Immature natural killer cell (primary cell): ENCODE measurements around the gene SMAP1. TPM values are rescaled to one million over a fixed set of nuclear protein-coding genes. Genes with fewer than 3 reads are reported as not detected.
A peak's percentile ranks its signal among the peaks of the same experiment; 100 is the strongest.

ENCODE experiments used
- DNase-seq, 3 donors: peaks; one replicate each; pipeline ENCODE4 v3.0.0; 2022; ENCODE audit warnings: mixed read lengths in 1 of 3
- H3K27ac Mint-ChIP-seq, 6 donors: one replicate each; pipeline ENCODE4 v1.8.0; 2020; ENCODE audit warnings: mixed read lengths in 6 of 6, mild to moderate bottlenecking in 5 of 6, inconsistent platforms in 4 of 6, moderate library complexity in 3 of 6
- H3K27me3 Mint-ChIP-seq, 3 donors: one replicate each; pipeline ENCODE4 v1.8.0; 2020 to 2021; ENCODE audit warnings: low read depth in 3 of 3, mild to moderate bottlenecking in 3 of 3, mixed read lengths in 3 of 3, moderate library complexity in 3 of 3, inconsistent platforms in 1 of 3
- H3K36me3 Mint-ChIP-seq, 3 donors: one replicate each; pipeline ENCODE4 v1.8.0; 2020; ENCODE audit warnings: mixed read lengths in 3 of 3, inconsistent platforms in 2 of 3, mild to moderate bottlenecking in 2 of 3
- H3K4me1 Mint-ChIP-seq, 2 donors: one replicate each; pipeline ENCODE4 v1.8.0; 2020; ENCODE audit warnings: inconsistent platforms in 2 of 2, mild to moderate bottlenecking in 2 of 2, mixed read lengths in 2 of 2, moderate library complexity in 1 of 2
- H3K4me3 Mint-ChIP-seq, 5 donors: one replicate each; pipeline ENCODE4 v1.8.0; 2020; ENCODE audit warnings: mild to moderate bottlenecking in 5 of 5, mixed read lengths in 5 of 5, inconsistent platforms in 3 of 5, moderate library complexity in 3 of 5
- H3K9me3 Mint-ChIP-seq, 6 donors: one replicate each; pipeline ENCODE4 v1.8.0; 2020; ENCODE audit warnings: mild to moderate bottlenecking in 6 of 6, mixed read lengths in 6 of 6, inconsistent platforms in 4 of 6, moderate library complexity in 3 of 6
- polyA plus RNA-seq, 3 donors: library from polyadenylated mRNA; unstranded; fragments of 300-500 nt; fragmentation: Illumina TruSeq; gene quantifications; one replicate each; pipeline ENCODE4 v1.2.3, GENCODE V29; 2021

The SMAP1 gene
- polyA plus RNA-seq, result 10 to 100 TPM; 20.3 to 34.0 (median 20.6) TPM

DNA sequence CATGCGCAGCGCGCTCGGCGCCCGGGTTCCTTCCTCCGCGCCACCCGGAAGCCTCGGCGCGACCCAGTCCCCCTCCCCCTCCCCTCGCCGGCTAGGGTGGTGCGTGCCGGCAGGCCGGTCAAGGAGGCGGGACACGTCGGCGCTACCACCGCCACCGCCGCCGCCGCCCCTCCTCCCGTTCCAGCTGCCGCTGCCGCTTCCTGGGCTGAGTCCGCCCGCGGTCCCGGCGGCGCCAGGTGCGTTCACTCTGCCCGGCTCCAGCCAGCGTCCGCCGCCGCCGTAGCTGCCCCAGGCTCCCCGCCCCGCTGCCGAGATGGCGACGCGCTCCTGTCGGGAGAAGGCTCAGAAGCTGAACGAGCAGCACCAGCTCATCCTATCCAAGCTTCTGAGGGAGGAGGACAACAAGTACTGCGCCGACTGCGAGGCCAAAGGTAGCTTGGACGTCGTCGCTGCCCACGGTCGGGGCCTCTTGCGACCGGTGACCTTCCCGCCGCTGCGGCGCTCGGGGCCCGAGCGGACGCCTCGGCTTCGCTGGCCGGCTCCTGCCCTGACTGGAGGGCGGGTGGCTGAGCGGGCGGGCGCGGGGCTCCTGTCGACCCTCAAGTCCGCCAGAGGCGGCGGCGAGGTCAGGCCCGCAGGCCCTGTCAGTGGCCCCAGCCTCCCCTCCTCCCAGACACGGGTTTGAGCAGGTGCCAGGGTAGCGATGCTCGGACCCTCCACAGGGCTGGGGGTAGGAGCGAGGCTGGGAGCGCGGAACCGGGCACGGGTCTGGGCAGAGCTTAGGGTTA, at the start of gene SMAP1:
Gene SMAP1, plus strand, starts transcription at position 173 of the 788 bp plus-strand sequence. Its CDS starts 141 bp downstream, at position 314.
- Mint-ChIP-seq H3K4me1 (peaks cover 45 to 59% of the 10 kb centered on the region in 2 donors), H3K36me3 (peaks cover 0 to 4% (median 0%) of the 10 kb centered on the region in 3 donors), H3K27ac (peak within 1 kb of the TSS; percentile 83 to 97 (median 94))

GRCh38 chr6:70620746-70621145, 46.9 kb upstream of the SMAP1 start:
- DNase-seq, result no peak
- no peak overlapping the region for H3K27ac Mint-ChIP-seq
- H3K27me3 Mint-ChIP-seq, result peaks cover 0 to 8% (median 4%) of the 10 kb centered on the region in 3 donors
- no peaks in the 10 kb centered on the region for H3K36me3 Mint-ChIP-seq
- no peak overlapping the region for H3K4me3 Mint-ChIP-seq
- no peaks in the 10 kb centered on the region for H3K4me1 Mint-ChIP-seq
- H3K9me3 Mint-ChIP-seq, result no peaks in the 10 kb centered on the region

More for the DNA sequence above, at the start of gene SMAP1:
- DNase-seq, result peak; percentile 93 to 95 (median 94)
- peak within 1 kb of the TSS; percentile 86 to 91 (median 88) for H3K4me3 Mint-ChIP-seq
- H3K9me3 Mint-ChIP-seq, result no peaks in the 10 kb centered on the region
- peaks cover 5 to 14% (median 7%) of the 10 kb centered on the region in 3 donors for H3K27me3 Mint-ChIP-seq

DNA sequence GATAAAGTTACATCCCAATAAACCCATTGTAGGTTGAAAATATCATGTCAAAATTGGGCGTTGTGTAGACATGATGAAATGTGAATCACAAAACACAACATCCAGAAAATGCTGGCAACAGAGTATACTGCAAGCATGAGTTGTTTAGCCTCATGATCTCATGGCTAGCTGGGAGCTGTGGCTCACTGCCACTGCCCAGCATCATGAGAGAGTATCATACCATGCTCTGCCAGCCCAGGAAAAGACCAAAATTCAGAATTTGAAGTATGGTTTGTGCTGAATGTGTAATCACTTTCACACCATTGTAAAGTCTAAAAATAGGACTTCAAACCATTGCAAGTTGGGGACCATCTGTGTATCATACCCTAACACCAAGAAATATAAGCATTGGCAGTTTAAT, 45.2 kb upstream of the SMAP1 start:
- peaks cover 0 to 8% (median 0%) of the 10 kb centered on the region in 3 donors for H3K27me3 Mint-ChIP-seq
- H3K36me3 Mint-ChIP-seq, result no peaks in the 10 kb centered on the region
- no peaks in the 10 kb centered on the region for H3K4me1 Mint-ChIP-seq
- DNase-seq, result no peak
- no peak overlapping the region for H3K4me3 Mint-ChIP-seq
- H3K27ac Mint-ChIP-seq, result no peak overlapping the region
- no peaks in the 10 kb centered on the region for H3K9me3 Mint-ChIP-seq

GRCh38 chr6:70625436-70625835, 42.2 kb upstream of the SMAP1 start:
- Mint-ChIP-seq H3K27me3 (peaks cover 0 to 8% (median 0%) of the 10 kb centered on the region in 3 donors), H3K36me3 (no peaks in the 10 kb centered on the region), H3K4me3 (no peak overlapping the region), H3K27ac (no peak overlapping the region), H3K9me3 (no peaks in the 10 kb centered on the region), H3K4me1 (no peaks in the 10 kb centered on the region)
- DNase-seq, result no peak

DNA sequence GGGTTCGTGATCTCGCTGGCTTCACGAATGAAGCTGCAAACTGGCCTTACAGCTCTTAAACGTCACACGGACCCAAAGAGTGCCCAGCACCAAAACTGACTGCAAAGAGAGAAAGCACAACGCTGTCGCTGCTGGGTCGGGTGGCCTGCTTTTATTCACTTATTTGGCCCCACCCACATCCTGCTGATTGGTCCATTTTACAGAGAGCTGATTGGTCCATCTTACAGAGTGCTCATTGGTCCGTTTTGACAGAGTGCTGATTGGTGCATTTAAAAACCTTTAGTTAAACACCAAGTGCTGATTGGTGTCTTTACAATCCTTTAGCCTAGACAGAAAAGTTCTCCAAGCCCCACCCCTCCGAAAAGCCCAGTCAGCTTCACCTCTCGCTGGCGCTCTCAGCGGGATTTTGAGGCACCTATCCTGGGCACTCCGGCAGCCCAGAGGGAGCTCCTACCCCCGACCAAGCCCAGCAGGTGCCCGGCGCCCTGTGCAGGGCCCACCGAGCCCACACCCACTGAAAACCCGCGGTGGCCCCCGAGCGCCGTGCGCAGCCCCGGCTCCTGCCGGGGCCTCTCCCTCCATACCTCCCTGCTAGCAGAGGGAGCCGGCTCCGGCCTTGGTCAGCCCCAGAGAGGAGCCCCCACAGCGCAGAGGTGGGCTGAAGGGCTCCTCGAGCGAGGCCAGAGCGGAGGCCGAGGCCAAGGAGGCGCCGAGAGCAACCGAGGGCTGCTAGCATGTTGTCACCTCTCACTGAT, 40.0 kb upstream of the SMAP1 start:
- Mint-ChIP-seq H3K27me3 (peaks cover 0 to 1% (median 0%) of the 10 kb centered on the region in 3 donors), H3K4me1 (no peaks in the 10 kb centered on the region), H3K9me3 (no peaks in the 10 kb centered on the region), H3K4me3 (no peak overlapping the region), H3K36me3 (no peaks in the 10 kb centered on the region), H3K27ac (no peak overlapping the region)
- DNase-seq, result no peak

DNA sequence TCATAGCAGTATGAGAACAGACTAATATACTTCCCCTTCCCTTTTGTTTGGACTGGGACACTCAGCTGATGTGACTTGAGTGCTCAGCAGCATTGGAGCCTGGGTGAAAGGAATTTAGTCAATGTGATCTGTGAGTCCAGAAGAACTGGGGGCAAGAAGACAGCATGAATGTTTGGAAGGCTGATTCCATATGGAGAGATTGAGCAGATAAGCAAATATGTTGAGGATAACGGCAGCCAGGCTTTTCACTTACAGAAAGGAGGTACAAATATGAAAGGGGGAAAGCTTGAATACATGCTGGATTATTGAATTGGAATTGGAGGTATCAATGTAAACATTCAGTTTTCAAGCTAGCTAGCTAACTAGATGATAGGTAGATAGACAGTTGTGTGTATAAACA, 37.8 kb upstream of the SMAP1 start:
- H3K4me1 Mint-ChIP-seq, result no peaks in the 10 kb centered on the region
- H3K36me3 Mint-ChIP-seq, result no peaks in the 10 kb centered on the region
- H3K4me3 Mint-ChIP-seq, result no peak overlapping the region
- H3K27me3 Mint-ChIP-seq, result peaks cover 2 to 3% (median 3%) of the 10 kb centered on the region in 3 donors
- no peak overlapping the region for H3K27ac Mint-ChIP-seq
- no peaks in the 10 kb centered on the region for H3K9me3 Mint-ChIP-seq
- no peak for DNase-seq

- Mint-ChIP-seq H3K4me1 (no peaks in the 10 kb centered on the region), H3K27me3 (peaks cover 2 to 5% (median 3%) of the 10 kb centered on the region in 3 donors)
Measured at GRCh38 chr6:70633870-70634269, 33.8 kb upstream of the SMAP1 start.

DNA sequence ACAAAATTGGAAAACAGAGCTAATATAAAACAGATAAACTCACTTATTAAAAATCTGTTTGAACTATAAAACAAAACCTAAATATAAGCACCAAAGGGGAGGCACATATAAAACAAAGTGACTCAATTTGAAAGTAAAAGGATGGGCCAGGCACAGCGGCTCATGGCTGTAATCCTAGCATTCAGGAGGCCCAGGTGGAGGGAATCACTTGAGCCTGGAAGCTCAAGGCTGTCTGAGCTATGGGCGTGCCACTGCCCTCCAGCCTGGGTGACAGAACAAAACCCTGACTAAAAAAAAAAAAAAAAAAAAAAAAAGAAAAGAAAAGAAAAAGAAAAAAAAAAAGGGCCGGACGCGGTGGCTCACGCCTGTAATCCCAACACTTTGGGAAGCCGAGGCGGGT, 31.1 kb upstream of the SMAP1 start:
- DNase-seq, result no peak
- H3K9me3 Mint-ChIP-seq, result no peaks in the 10 kb centered on the region
- H3K27me3 Mint-ChIP-seq, result peaks cover 2 to 5% (median 3%) of the 10 kb centered on the region in 3 donors
- H3K4me1 Mint-ChIP-seq, result no peaks in the 10 kb centered on the region
- H3K27ac Mint-ChIP-seq, result no peak overlapping the region
- no peaks in the 10 kb centered on the region for H3K36me3 Mint-ChIP-seq
- H3K4me3 Mint-ChIP-seq, result no peak overlapping the region

More at GRCh38 chr6:70633870-70634269, 33.8 kb upstream of the SMAP1 start:
- no peak for DNase-seq
- no peak overlapping the region for H3K27ac Mint-ChIP-seq
- no peaks in the 10 kb centered on the region for H3K36me3 Mint-ChIP-seq
- H3K4me3 Mint-ChIP-seq, result no peak overlapping the region
- no peaks in the 10 kb centered on the region for H3K9me3 Mint-ChIP-seq

GRCh38 chr6:70638468-70638867, 29.2 kb upstream of the SMAP1 start:
- no peaks in the 10 kb centered on the region for H3K4me1 Mint-ChIP-seq
- no peak overlapping the region for H3K4me3 Mint-ChIP-seq
- no peak overlapping the region for H3K27ac Mint-ChIP-seq
- no peaks in the 10 kb centered on the region for H3K36me3 Mint-ChIP-seq
- no peak for DNase-seq
- H3K9me3 Mint-ChIP-seq, result no peaks in the 10 kb centered on the region
- H3K27me3 Mint-ChIP-seq, result peaks cover 0 to 5% (median 2%) of the 10 kb centered on the region in 3 donors

DNA sequence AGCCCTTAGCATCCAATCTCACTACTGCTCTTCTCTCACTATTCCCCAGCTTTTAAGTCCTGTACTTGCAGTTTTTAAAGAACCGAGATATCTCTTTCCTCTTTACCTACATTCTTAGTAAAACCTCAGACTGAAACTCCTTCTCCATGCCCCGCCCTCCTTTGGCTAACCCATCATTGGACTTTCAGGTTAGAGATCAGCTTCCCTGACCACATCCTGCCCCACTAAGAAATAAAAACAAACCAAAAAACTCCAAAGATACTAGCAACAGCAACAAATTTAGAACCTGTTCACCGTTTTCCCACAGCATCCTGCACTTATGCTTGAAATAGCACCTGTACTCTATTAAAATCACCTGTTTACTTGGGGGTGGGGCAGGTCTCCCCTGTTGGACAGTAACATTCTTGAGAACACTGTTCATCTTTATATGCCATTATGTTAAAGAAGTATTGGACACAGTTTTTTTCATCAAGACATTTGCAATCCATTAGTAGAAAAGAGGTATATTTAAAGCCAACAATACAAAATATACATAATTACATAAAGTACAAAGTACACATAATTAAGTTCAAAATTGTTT, 16.3 kb upstream of the SMAP1 start:
- peak in 1 of 3 donors; percentile 11 for DNase-seq
- Mint-ChIP-seq H3K9me3 (no peaks in the 10 kb centered on the region), H3K4me3 (peak overlapping the region in 1 of 5 donors; percentile 7), H3K4me1 (peaks cover 9 to 20% of the 10 kb centered on the region in 2 donors), H3K36me3 (no peaks in the 10 kb centered on the region), H3K27me3 (peaks cover 0 to 5% (median 4%) of the 10 kb centered on the region in 3 donors), H3K27ac (peak overlapping the region in 2 of 6 donors; percentile 38 to 50)

DNA sequence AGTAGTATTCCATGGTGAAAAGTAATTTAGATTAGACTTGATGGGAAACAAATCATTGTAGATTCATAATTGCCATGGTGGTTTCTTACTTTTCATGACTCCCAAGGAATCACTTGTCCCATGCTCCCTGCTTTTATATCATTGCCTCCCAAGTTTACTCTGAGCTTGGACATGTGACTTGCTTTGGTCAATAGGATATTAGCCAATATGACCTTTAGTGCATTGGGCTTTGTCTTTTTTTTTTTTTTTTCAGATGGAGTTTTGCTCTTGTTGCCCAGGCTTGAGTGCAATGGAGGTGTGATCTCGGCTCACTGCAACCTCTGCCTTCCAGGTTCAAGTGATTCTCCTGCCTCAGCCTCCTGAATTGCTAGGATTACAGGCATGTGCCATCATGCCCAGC, 15.5 kb upstream of the SMAP1 start:
- no peaks in the 10 kb centered on the region for H3K36me3 Mint-ChIP-seq
- no peak overlapping the region for H3K4me3 Mint-ChIP-seq
- peaks cover 9 to 20% of the 10 kb centered on the region in 2 donors for H3K4me1 Mint-ChIP-seq
- H3K27me3 Mint-ChIP-seq, result peaks cover 0 to 4% (median 1%) of the 10 kb centered on the region in 3 donors
- H3K27ac Mint-ChIP-seq, result no peak overlapping the region
- no peaks in the 10 kb centered on the region for H3K9me3 Mint-ChIP-seq
- no peak for DNase-seq

GRCh38 chr6:70657706-70658105, 10.0 kb upstream of the SMAP1 start:
- no peak for DNase-seq
- H3K27ac Mint-ChIP-seq, result no peak overlapping the region
- H3K27me3 Mint-ChIP-seq, result peaks cover 2 to 4% (median 2%) of the 10 kb centered on the region in 3 donors
- no peak overlapping the region for H3K4me3 Mint-ChIP-seq
- H3K36me3 Mint-ChIP-seq, result no peaks in the 10 kb centered on the region
- peaks cover 0 to 2% (median 0%) of the 10 kb centered on the region in 6 donors for H3K9me3 Mint-ChIP-seq
- no peaks in the 10 kb centered on the region for H3K4me1 Mint-ChIP-seq

DNA sequence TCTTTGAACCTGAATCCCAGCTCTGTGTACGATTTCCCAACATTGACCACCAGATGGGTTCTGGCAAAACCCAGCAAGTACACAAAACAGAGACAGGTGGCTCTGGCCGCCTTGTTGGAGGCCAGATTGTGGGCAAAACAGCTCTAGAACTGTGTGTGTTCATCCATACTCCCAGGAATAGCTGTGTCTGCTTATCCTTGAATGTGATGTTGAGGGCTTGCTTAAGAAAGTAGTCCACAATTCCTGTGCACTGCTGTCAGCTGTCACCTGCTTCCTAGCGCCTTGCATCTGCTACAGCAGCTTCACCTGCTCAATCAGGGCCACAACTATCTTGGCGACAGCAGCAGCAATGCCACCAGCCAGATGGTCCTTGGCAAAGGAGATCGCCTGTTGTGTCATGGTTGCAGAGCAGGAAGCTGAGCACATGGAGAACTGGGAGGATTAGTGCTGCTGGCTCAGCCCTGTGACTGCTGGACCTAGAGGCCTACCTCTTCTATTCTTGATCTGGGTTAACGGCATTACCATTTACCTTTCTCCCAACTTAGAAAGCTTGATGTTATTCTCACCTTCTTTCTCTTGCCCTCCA, 3.7 kb upstream of the SMAP1 start:
- Mint-ChIP-seq H3K4me3 (no peak overlapping the region), H3K27me3 (peaks cover 7 to 18% (median 7%) of the 10 kb centered on the region in 3 donors), H3K4me1 (peaks cover 13 to 19% of the 10 kb centered on the region in 2 donors), H3K27ac (no peak overlapping the region), H3K9me3 (peaks cover 0 to 2% (median 0%) of the 10 kb centered on the region in 6 donors), H3K36me3 (peaks cover 0 to 4% (median 0%) of the 10 kb centered on the region in 3 donors)
- DNase-seq, result no peak
